ENCODE results near the gene CES1. TPM values are rescaled to one million over a fixed set of nuclear protein-coding genes. Genes with fewer than 3 reads are reported as not detected.
"Not testable (repeated sequence)": the region's sequence is repeated elsewhere in the genome, so short reads cannot be mapped to it uniquely, and the experiment has no call there.

The CES1 gene
- total RNA-seq, 1 donor from 2014 or later, result not detected

GRCh38 chr16:55773859-55774549 is 58.9 kb downstream of the CES1 start:
- no peak overlapping the region for H3K4me3 Mint-ChIP-seq
- no peaks in the 10 kb centered on the region for H3K4me1 Mint-ChIP-seq (ENCODE audit: low read depth)
- no peak for DNase-seq (ENCODE audit: low spot score)
- intact Hi-C loops (cut with micrococcal nuclease), result no loop called here
- no peaks in the 10 kb centered on the region for H3K27me3 Mint-ChIP-seq (ENCODE audit: insufficient read depth)
- no peak overlapping the region for H3K27ac Mint-ChIP-seq
- H3K9me3 Mint-ChIP-seq, result no peaks in the 10 kb centered on the region
- no peaks in the 10 kb centered on the region for H3K36me3 Mint-ChIP-seq (ENCODE audit: low read depth)

- Mint-ChIP-seq H3K36me3 (ENCODE audit: low read depth) (no peaks in the 10 kb centered on the region), H3K27me3 (ENCODE audit: insufficient read depth) (peaks cover 2% of the 10 kb centered on the region), H3K27ac (no peak overlapping the region), H3K4me1 (ENCODE audit: low read depth) (no peaks in the 10 kb centered on the region), H3K4me3 (no peak overlapping the region), H3K9me3 (no peaks in the 10 kb centered on the region)
- no peak for DNase-seq (ENCODE audit: low spot score)
- intact Hi-C loops (cut with micrococcal nuclease), result no loop called here
These were observed 67.7 kb downstream of the CES1 start for GRCh38 chr16:55765161-55765560.

DNA sequence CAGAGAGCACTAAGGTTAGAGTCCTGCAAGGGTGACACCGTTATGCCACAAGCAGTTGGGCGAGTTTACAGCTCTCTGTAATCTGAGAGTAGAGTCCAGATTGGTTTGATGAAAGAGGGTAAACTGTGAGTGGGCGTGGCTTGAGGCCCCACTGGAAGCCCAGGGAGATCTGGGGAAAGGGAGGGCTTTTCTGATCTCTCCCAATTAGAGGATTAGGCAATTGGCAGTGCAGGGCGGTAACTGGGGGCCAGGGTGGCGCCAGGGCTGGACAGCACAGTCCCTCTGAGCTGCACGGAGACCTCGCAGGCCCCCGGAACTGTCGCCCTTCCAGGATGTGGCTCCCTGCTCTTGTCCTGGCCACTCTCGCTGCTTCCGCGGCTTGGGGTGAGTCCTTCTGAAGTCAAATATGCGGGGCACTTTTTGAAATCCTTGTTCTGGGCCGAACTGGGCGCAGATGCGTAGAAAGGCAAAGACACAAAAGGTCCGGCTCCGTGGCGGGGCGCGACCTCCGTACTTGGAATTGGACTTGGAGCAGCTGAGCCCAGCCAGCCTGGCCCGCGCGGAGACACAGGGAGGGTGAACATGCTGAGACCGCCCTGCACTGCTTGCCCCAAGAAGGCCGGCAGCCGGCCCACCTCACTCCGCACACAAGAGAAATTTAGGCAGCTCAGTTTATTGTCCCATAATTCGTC is 72.4 kb downstream of the CES1 start:
- H3K27me3 Mint-ChIP-seq (ENCODE audit: insufficient read depth), result peaks cover 2% of the 10 kb centered on the region
- no peaks in the 10 kb centered on the region for H3K9me3 Mint-ChIP-seq
- intact Hi-C loops (cut with micrococcal nuclease), result no loop called here
- H3K27ac Mint-ChIP-seq, result no peak overlapping the region
- H3K4me3 Mint-ChIP-seq, result no peak overlapping the region
- no peak for DNase-seq (ENCODE audit: low spot score)
- no peaks in the 10 kb centered on the region for H3K36me3 Mint-ChIP-seq (ENCODE audit: low read depth)
- H3K4me1 Mint-ChIP-seq (ENCODE audit: low read depth), result no peaks in the 10 kb centered on the region

DNA sequence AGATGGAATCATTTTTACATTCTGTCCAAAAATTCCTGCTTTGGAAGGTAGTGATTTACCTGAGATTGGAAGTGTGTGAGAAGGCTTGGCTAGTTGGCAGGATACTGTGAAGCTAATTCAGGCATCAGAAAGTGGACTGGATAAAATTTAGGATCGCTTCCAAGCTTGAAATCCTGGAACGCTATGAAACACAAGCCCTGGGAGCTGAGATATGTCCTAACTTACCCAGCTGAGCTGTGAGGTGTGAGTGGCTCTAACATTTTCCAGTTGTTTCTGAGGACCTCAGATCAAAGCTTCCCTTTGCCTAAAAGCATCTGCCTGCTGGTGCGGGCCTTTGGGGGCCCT is 73.0 kb downstream of the CES1 start:
- H3K9me3 Mint-ChIP-seq; DNase-seq (ENCODE audit: low spot score); H3K27ac Mint-ChIP-seq; H3K4me1 Mint-ChIP-seq (ENCODE audit: low read depth); H3K27me3 Mint-ChIP-seq (ENCODE audit: insufficient read depth); intact Hi-C loops (cut with micrococcal nuclease); H3K4me3 Mint-ChIP-seq; H3K36me3 Mint-ChIP-seq (ENCODE audit: low read depth): not testable (repeated sequence)

DNA sequence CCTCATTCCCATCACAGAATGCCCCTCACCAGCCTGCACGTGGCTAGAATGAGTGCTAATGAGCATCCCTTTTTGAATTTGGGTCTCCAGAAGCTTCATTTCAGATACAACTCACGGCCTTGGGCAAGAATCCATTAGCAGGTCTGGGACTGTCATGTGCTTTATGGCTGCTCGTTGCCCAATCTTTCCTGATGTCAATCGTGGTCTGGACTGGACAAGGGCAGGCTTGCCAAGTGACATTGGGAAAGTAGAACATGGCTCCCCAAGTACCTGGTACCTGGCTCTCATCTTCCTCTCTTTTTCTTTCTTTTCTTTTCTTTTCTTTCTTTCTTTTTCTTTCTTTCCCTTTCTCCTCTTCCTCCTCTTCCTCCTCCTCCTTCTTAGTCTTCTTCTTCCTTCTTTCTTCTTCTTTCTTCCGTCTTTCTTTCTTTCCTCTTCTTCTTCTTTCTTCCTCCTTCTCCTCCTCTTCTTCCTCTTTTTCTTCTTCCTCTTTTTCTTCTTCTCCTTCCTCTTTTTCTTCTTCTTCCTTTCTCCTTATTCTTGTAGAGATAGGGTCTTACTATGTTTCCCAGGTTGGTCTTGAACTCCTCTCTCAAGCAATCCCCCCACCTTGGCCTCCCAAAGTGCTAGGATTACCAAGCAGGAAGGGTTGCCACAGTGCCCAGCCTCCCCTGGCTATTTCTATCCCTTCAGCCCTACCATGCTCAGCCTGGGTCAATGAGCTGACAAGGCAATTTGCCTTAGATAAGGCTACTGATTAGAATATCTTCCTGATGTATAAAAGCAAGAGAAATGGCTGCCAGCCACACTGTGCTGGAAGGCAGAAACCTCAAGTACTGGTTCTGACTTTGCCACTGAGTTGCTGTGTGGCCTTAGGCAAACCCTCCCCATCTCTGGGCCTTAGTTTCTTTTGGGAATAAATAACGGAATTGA is 75.0 kb downstream of the CES1 start:
- intact Hi-C loops (cut with micrococcal nuclease); H3K4me3 Mint-ChIP-seq; H3K27me3 Mint-ChIP-seq (ENCODE audit: insufficient read depth); DNase-seq (ENCODE audit: low spot score); H3K27ac Mint-ChIP-seq; H3K36me3 Mint-ChIP-seq (ENCODE audit: low read depth): not testable (repeated sequence)
- peaks cover 15% of the 10 kb centered on the region for H3K9me3 Mint-ChIP-seq
- H3K4me1 Mint-ChIP-seq (ENCODE audit: low read depth), result peaks cover 15% of the 10 kb centered on the region

DNA sequence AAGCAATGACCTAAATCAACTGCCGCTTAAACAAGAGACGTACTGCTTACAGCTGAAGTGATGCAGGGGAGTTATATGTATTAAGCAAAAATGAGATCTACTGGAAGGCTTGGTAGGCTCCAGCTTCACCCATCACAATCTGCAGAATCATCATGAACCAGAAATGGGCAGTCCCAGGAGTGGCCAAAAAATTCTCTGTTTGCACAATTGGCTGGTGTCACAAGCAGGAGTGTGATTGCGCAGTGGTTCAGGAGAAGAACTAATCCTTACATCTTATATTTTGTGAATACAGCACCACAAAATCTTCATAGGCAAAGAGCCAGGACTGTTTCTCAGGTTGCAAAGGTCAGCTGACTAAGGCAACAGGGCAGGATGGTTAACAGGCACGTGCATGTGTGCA is 75.9 kb downstream of the CES1 start:
- peaks cover 10% of the 10 kb centered on the region for H3K36me3 Mint-ChIP-seq (ENCODE audit: low read depth)
- no peak overlapping the region for H3K4me3 Mint-ChIP-seq
- DNase-seq (ENCODE audit: low spot score), result no peak
- intact Hi-C loops (cut with micrococcal nuclease), result no loop called here
- H3K4me1 Mint-ChIP-seq (ENCODE audit: low read depth), result peaks cover 23% of the 10 kb centered on the region
- H3K27me3 Mint-ChIP-seq (ENCODE audit: insufficient read depth), result no peaks in the 10 kb centered on the region
- H3K27ac Mint-ChIP-seq, result no peak overlapping the region
- peaks cover 22% of the 10 kb centered on the region for H3K9me3 Mint-ChIP-seq

- no peak overlapping the region for H3K4me3 Mint-ChIP-seq
- peaks cover 10% of the 10 kb centered on the region for H3K36me3 Mint-ChIP-seq (ENCODE audit: low read depth)
- H3K27ac Mint-ChIP-seq, result peak overlapping the region; percentile 81
- no peak for DNase-seq (ENCODE audit: low spot score)
- peaks cover 23% of the 10 kb centered on the region for H3K4me1 Mint-ChIP-seq (ENCODE audit: low read depth)
- intact Hi-C loops (cut with micrococcal nuclease), result no loop called here
- no peaks in the 10 kb centered on the region for H3K27me3 Mint-ChIP-seq (ENCODE audit: insufficient read depth)
- peaks cover 31% of the 10 kb centered on the region for H3K9me3 Mint-ChIP-seq
These were observed 78.8 kb downstream of the CES1 start for GRCh38 chr16:55754056-55754455.

- Mint-ChIP-seq H3K4me3 (peak overlapping the region; percentile 2), H3K4me1 (ENCODE audit: low read depth) (peaks cover 23% of the 10 kb centered on the region), H3K9me3 (peaks cover 31% of the 10 kb centered on the region), H3K27ac (peak overlapping the region; percentile 81)
- H3K27me3 Mint-ChIP-seq (ENCODE audit: insufficient read depth); H3K36me3 Mint-ChIP-seq (ENCODE audit: low read depth); intact Hi-C loops (cut with micrococcal nuclease): not testable (repeated sequence)
- DNase-seq (ENCODE audit: low spot score), result peak; percentile 7
These were observed 79.7 kb downstream of the CES1 start for GRCh38 chr16:55753145-55753631.

Other genes starting within 250 kb of the CES1 start
- gene SLC6A2, start 177.1 kb downstream of the CES1 start, total RNA-seq, result not detected in 2 replicates
- not detected in 2 replicates for gene CES5A, start 42.3 kb upstream of the CES1 start, total RNA-seq